ENCODE results near the gene NDUFS3.

The NDUFS3 gene

DNA sequence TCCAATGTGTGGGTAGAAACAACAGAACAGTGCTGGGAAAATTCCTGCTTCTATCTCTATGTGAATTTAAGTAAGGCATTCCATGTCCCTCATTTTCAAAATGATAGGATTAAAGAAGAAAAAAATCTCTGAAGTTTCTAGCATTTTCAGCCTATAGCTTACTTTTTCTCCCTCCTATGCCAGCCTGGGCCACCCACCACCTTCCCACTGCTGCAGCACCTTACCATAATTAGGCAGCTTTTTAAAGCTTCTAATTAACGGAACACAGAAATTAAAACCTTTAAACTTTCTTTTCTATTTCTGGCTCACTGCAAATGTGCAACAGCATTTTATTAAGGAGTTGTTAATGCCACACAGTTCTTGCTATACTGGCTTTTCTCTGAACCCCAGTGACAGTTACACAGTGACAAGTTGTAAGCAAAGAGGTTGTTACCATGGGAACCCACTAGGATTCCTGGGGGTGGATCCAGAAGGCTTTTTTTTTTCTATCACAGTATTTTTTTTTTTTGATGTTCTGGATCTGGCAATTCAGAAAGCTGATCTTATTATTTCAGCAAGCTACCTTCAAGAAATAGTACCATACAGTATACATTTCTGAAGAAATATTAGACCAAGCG lies 46.2 kb upstream of the NDUFS3 start:
- H3K4me3 ChIP-seq (ENCODE audit: low read depth, low read length) = no peak overlapping the region
- H3K4me1 ChIP-seq (ENCODE audit: control insufficient read depth, insufficient read depth, low read length) = peaks cover 5% of the 10 kb centered on the region
- ChIA-PET POLR2A (interaction anchor here (0.6 to 1.6 kb wide), 3 partner anchors 41 to 339 kb away, joined by 3 to 4 read pairs (median 4); no protein-coding TSS in a partner anchor), CTCF (interaction anchor here (0.6 kb wide), 1 partner anchor 45 kb away, joined by 6 read pairs; no protein-coding TSS in a partner anchor)
- TF ChIP-seq ZNF571 (tag by site-specific recombination; IDR thresholded peaks at IDR 0.05) (no peak), ZFP3 (tag by site-specific recombination; IDR thresholded peaks at IDR 0.05; ENCODE audit: low read depth) (no peak), ZNF776 (tag by site-specific recombination; IDR thresholded peaks at IDR 0.05; ENCODE audit: borderline replicate concordance) (no peak), ZBTB1 (tag by site-specific recombination; IDR thresholded peaks at IDR 0.05) (no peak), ZFP69B (tag by site-specific recombination; IDR thresholded peaks at IDR 0.05) (no peak), ZNF112 (tag by site-specific recombination; IDR thresholded peaks at IDR 0.05) (no peak), ZNF707 (tag by site-specific recombination; IDR thresholded peaks at IDR 0.05) (no peak), ZNF561 (tag by site-specific recombination; IDR thresholded peaks at IDR 0.05; ENCODE audit: borderline replicate concordance) (no peak), ZNF350 (tag by site-specific recombination; IDR thresholded peaks at IDR 0.05) (no peak), ZNF423 (tag by site-specific recombination; IDR thresholded peaks at IDR 0.05) (no peak), ZNF138 (tag by site-specific recombination; IDR thresholded peaks at IDR 0.05; ENCODE audit: borderline replicate concordance) (no peak), ZNF843 (tag by site-specific recombination; IDR thresholded peaks at IDR 0.05) (no peak), ZSCAN30 (tag by site-specific recombination; IDR thresholded peaks at IDR 0.05) (no peak), ZNF16 (tag by site-specific recombination; IDR thresholded peaks at IDR 0.05; ENCODE audit: low read depth) (no peak), ZNF544 (tag by site-specific recombination; IDR thresholded peaks at IDR 0.05) (no peak), ZNF19 (tag by site-specific recombination; IDR thresholded peaks at IDR 0.05; ENCODE audit: low read depth) (no peak)
- TF ChIP-seq, protein P1, sequence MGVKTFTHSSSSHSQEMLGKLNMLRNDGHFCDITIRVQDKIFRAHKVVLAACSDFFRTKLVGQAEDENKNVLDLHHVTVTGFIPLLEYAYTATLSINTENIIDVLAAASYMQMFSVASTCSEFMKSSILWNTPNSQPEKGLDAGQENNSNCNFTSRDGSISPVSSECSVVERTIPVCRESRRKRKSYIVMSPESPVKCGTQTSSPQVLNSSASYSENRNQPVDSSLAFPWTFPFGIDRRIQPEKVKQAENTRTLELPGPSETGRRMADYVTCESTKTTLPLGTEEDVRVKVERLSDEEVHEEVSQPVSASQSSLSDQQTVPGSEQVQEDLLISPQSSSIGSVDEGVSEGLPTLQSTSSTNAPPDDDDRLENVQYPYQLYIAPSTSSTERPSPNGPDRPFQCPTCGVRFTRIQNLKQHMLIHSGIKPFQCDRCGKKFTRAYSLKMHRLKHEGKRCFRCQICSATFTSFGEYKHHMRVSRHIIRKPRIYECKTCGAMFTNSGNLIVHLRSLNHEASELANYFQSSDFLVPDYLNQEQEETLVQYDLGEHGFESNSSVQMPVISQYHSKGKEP (tag by site-specific recombination; IDR thresholded peaks at IDR 0.05) = no peak
- no peaks in the 10 kb centered on the region for H3K9me3 ChIP-seq (ENCODE audit: control insufficient read depth, insufficient read depth, low read depth, low read length)
- H3K36me3 ChIP-seq (ENCODE audit: control insufficient read depth in 2 of 2, insufficient read depth in 1 of 2, low read length in 2 of 2) = peaks cover 0 to 4% of the 10 kb centered on the region in 2 experiments; a peak in 2 of 3 replicates
- H3K27ac ChIP-seq (ENCODE audit: extremely low read depth, low read depth, low read length) = no peak overlapping the region

GRCh38 chr11:47533690-47534151 lies 45.2 kb upstream of the NDUFS3 start:
- TF ChIP-seq ZBTB21 (tag by site-specific recombination; IDR thresholded peaks at IDR 0.05) = no peak
- TF ChIP-seq ZNF121 (tag by site-specific recombination; IDR thresholded peaks at IDR 0.05) = 0 out of 2 replicates have a peak, but pooled peaks have one; percentile 13
- no peak for TF ChIP-seq GLI4 (tag by site-specific recombination; IDR thresholded peaks at IDR 0.05)
- no peak for TF ChIP-seq ZNF169 (tag by site-specific recombination; IDR thresholded peaks at IDR 0.05)
- Histone ChIP-seq H3K36me3 (ENCODE audit: control insufficient read depth in 2 of 2, insufficient read depth in 1 of 2, low read length in 2 of 2) (peaks cover 0 to 4% of the 10 kb centered on the region in 2 experiments; a peak in 2 of 3 replicates), H3K4me1 (ENCODE audit: control insufficient read depth, insufficient read depth, low read length) (peaks cover 6% of the 10 kb centered on the region), H3K4me3 (ENCODE audit: low read depth, low read length) (no peak overlapping the region), H3K9me3 (ENCODE audit: control insufficient read depth, insufficient read depth, low read depth, low read length) (no peaks in the 10 kb centered on the region), H3K27ac (ENCODE audit: extremely low read depth, low read depth, low read length) (no peak overlapping the region)
- CTCF ChIA-PET = no interaction called here
- POLR2A ChIA-PET = interaction anchor here (0.6 to 1.4 kb wide), 5 partner anchors 18 to 310 kb away, joined by 3 to 7 read pairs (median 4); no protein-coding TSS in a partner anchor

DNA sequence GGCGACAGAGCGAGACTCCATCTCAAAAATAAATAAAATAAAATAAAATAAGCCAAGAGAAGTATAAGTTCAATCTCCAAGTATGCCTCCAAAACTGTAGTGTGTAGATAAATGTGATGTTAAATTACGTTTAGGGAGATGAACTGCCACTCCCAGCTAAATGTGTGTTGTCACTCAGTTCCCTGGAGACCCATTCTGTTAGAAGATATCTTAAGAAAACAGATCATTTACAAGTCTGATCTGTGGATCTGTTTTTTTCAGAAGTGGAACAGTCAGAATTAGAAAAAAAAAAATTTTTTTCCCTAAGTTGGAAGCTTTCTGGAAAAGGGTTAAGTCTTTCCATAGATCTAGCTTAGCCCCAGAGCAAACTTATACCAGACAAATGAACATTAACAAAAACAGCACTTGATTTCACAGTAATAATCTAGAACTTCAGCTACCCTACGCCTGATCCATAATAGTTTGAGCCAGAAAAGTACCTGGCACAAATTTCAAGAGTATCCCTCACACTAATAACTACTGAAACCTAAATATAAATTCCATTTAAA lies 44.1 kb upstream of the NDUFS3 start:
- Histone ChIP-seq H3K9me3 (ENCODE audit: control insufficient read depth, insufficient read depth, low read depth, low read length) (no peaks in the 10 kb centered on the region), H3K27ac (ENCODE audit: extremely low read depth, low read depth, low read length) (no peak overlapping the region), H3K4me1 (ENCODE audit: control insufficient read depth, insufficient read depth, low read length) (peaks cover 11% of the 10 kb centered on the region), H3K36me3 (ENCODE audit: control insufficient read depth in 2 of 2, insufficient read depth in 1 of 2, low read length in 2 of 2) (peaks cover 0 to 4% of the 10 kb centered on the region in 2 experiments; a peak in 2 of 3 replicates), H3K4me3 (ENCODE audit: low read depth, low read length) (no peak overlapping the region)
- CTCF ChIA-PET = interaction anchor here (0.7 to 1.7 kb wide), 3 partner anchors 18 to 161 kb away, joined by 4 to 6 read pairs (median 4); no protein-coding TSS in a partner anchor
- POLR2A ChIA-PET = interaction anchor here (1.4 kb wide), 1 partner anchor 17 kb away, joined by 3 read pairs; no protein-coding TSS in a partner anchor
- 0 out of 2 replicates have a peak, but pooled peaks have one; percentile 38 for TF ChIP-seq ZEB2 (tag by site-specific recombination; IDR thresholded peaks at IDR 0.05)
- peak; percentile 34; the same call in 1 of the 2 replicates for TF ChIP-seq ZNF629 (tag by site-specific recombination; IDR thresholded peaks at IDR 0.05)
- TF ChIP-seq ZNF366 (tag by site-specific recombination; conservative IDR thresholded peaks at IDR 0.05) = 0 out of 2 replicates have a peak, but pooled peaks have one; percentile 23
- TF ChIP-seq, protein P2, sequence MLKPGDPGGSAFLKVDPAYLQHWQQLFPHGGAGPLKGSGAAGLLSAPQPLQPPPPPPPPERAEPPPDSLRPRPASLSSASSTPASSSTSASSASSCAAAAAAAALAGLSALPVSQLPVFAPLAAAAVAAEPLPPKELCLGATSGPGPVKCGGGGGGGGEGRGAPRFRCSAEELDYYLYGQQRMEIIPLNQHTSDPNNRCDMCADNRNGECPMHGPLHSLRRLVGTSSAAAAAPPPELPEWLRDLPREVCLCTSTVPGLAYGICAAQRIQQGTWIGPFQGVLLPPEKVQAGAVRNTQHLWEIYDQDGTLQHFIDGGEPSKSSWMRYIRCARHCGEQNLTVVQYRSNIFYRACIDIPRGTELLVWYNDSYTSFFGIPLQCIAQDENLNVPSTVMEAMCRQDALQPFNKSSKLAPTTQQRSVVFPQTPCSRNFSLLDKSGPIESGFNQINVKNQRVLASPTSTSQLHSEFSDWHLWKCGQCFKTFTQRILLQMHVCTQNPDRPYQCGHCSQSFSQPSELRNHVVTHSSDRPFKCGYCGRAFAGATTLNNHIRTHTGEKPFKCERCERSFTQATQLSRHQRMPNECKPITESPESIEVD (tag by site-specific recombination; IDR thresholded peaks at IDR 0.05) = peak; percentile 74
- TF ChIP-seq ZSCAN18 (tag by site-specific recombination; IDR thresholded peaks at IDR 0.05) = no peak
- no peak for TF ChIP-seq ZNF560 (tag by site-specific recombination; IDR thresholded peaks at IDR 0.05; ENCODE audit: borderline replicate concordance)
- peak; percentile 47 for TF ChIP-seq IKZF3 (tag by site-specific recombination; IDR thresholded peaks at IDR 0.05)

Data from HEK293 (cell line).